Measurements from ENCODE around the gene NINJ1.

GRCh38 chr9:93093877-93094657 lies 40.0 kb downstream of the NINJ1 start:
- no peak for TF ChIP-seq CTCF (IDR thresholded peaks at IDR 0.05)
- TF ChIP-seq EZH2 (IDR thresholded peaks at IDR 0.05; ENCODE audit: borderline replicate concordance, insufficient read depth, low read depth, low read length, poor library complexity, severe bottlenecking) = no peak
